IMR-90 (cell line): Measurements from ENCODE around the gene VPS13A. TPM values are rescaled to one million over a fixed set of nuclear protein-coding genes. Genes with fewer than 3 reads are reported as not detected.

Experiments
- ATAC-seq: fragments of 200-7000 bp; cut with Tn5 transposase; 2 replicates; pipeline ENCODE4 v1.9.1; 2020; ENCODE audit warnings: low read depth, mild to moderate bottlenecking, moderate library complexity
- BruUV-seq: library from RNA; stranded (reverse); fragments of 400-500 nt; replicated peaks from 2 replicates; lab custom pipeline; 2021; lab: Mats Ljungman, UMichigan
- CTCF ChIA-PET: fragments of 300-600 bp; formaldehyde crosslinking; extraction: SDS; loops from one replicate; lab custom pipeline; 2021; ENCODE audit warnings: antibody characterized with exemption; lab: Yijun Ruan, JAX
- POLR2A ChIA-PET: fragments of 300-600 bp; sonication (Branson Sonifier 250); formaldehyde crosslinking; loops from one replicate; lab custom pipeline; 2022; ENCODE audit warnings: antibody characterized with exemption; ENCODE audit not compliant: unreplicated experiment; lab: Charles Lee
- DNase-seq: peaks from one replicate; pipeline ENCODE4 v3.0.0; 2013
- H2AFZ ChIP-seq: replicated peaks from 2 replicates; pipeline ENCODE3; 2013; ENCODE audit warnings: low read length, mild to moderate bottlenecking; ENCODE audit not compliant: poor library complexity
- H2AK5ac ChIP-seq: 2 replicates; pipeline ENCODE4 v1.6.1; 2013; ENCODE audit warnings: low read depth, low read length, inconsistent platforms
- H2AK9ac ChIP-seq: replicated peaks from 2 replicates; pipeline ENCODE3; 2013; ENCODE audit warnings: mild to moderate bottlenecking, low read depth, low read length, moderate library complexity; ENCODE audit not compliant: poor library complexity
- H2BK120ac ChIP-seq: 2 replicates; pipeline ENCODE4 v1.6.1; 2013; ENCODE audit warnings: low read depth, low read length, inconsistent platforms
- H2BK15ac ChIP-seq: 3 replicates; pipeline ENCODE4 v1.6.1; 2013; ENCODE audit warnings: low read depth, low read length, inconsistent platforms
- H2BK20ac ChIP-seq: 2 replicates; pipeline ENCODE4 v1.6.1; 2013; ENCODE audit warnings: low read depth, mild to moderate bottlenecking, inconsistent platforms, low read length, moderate library complexity
- H2BK5ac ChIP-seq: 2 replicates; pipeline ENCODE4 v1.6.1; 2013; ENCODE audit warnings: mild to moderate bottlenecking, low read depth, low read length, inconsistent platforms; ENCODE audit not compliant: poor library complexity, severe bottlenecking
- H3K14ac ChIP-seq: replicated peaks from 2 replicates; pipeline ENCODE4 v1.6.1; 2013; ENCODE audit warnings: low read depth, low read length, inconsistent platforms
- H3K18ac ChIP-seq: 2 replicates; pipeline ENCODE4 v1.6.1; 2013; ENCODE audit warnings: low read depth, low read length, control low read depth
- H3K23ac ChIP-seq: 2 replicates; pipeline ENCODE4 v1.6.1; 2013; ENCODE audit warnings: low read depth, low read length, inconsistent platforms
- H3K27ac ChIP-seq: 2 replicates; pipeline ENCODE4 v1.5.1; 2013; ENCODE audit warnings: mild to moderate bottlenecking, control low read depth, low read length; ENCODE audit not compliant: insufficient read depth
- H3K27me3 ChIP-seq: 2 replicates; pipeline ENCODE4 v1.6.1; 2013; ENCODE audit warnings: low read length; ENCODE audit not compliant: control insufficient read depth, insufficient read depth
- H3K36me3 ChIP-seq: 2 replicates; pipeline ENCODE4 v1.6.1; 2013; ENCODE audit warnings: low read length, mixed read lengths; ENCODE audit not compliant: control insufficient read depth, insufficient read depth
- H3K4ac ChIP-seq: 2 replicates; pipeline ENCODE4 v1.6.1; 2013; ENCODE audit warnings: low read depth, low read length, inconsistent platforms
- H3K4me1 ChIP-seq: 2 replicates; pipeline ENCODE4 v1.6.1; 2013; ENCODE audit warnings: low read length, mixed read lengths; ENCODE audit not compliant: control insufficient read depth, insufficient read depth
- H3K4me2 ChIP-seq: 2 replicates; pipeline ENCODE4 v1.6.1; 2013; ENCODE audit warnings: low read depth, mild to moderate bottlenecking, control low read depth, low read length, moderate library complexity
- H3K4me3 ChIP-seq: 2 replicates; pipeline ENCODE4 v1.5.1; 2013; ENCODE audit warnings: low read depth, mild to moderate bottlenecking, control low read depth, low read length, moderate library complexity; ENCODE audit not compliant: insufficient read depth
- H3K56ac ChIP-seq: 2 replicates; pipeline ENCODE4 v1.6.1; 2013; ENCODE audit warnings: low read length, inconsistent platforms; ENCODE audit not compliant: insufficient read depth; ENCODE audit errors: extremely low read depth
- H3K79me1 ChIP-seq, 2 experiments: 2 replicates each; pipeline ENCODE4 v1.6.1; 2013; ENCODE audit warnings: low read length in 2 of 2, inconsistent platforms in 1 of 2, low read depth in 1 of 2
- H3K9ac ChIP-seq: 2 replicates; pipeline ENCODE4 v1.6.1; 2013; ENCODE audit warnings: low read depth, low read length, control low read depth
- H3K9me1 ChIP-seq: 2 replicates; pipeline ENCODE4 v1.6.1; 2013; ENCODE audit warnings: low read length, inconsistent platforms; ENCODE audit not compliant: insufficient read depth
- H3K9me3 ChIP-seq: 2 replicates; pipeline ENCODE4 v1.6.1; 2013; ENCODE audit warnings: low read length; ENCODE audit not compliant: control insufficient read depth, insufficient read depth
- H4K20me1 ChIP-seq: 2 replicates; pipeline ENCODE4 v1.6.1; 2013; ENCODE audit warnings: low read length, inconsistent platforms; ENCODE audit not compliant: insufficient read depth
- H4K5ac ChIP-seq: 2 replicates; pipeline ENCODE4 v1.6.1; 2013; ENCODE audit warnings: mild to moderate bottlenecking, low read depth, low read length, control low read depth
- H4K8ac ChIP-seq, 2 experiments: 2 replicates each; pipeline ENCODE4 v1.6.1; 2013; ENCODE audit warnings: low read depth in 2 of 2, low read length in 2 of 2, control low read depth in 1 of 2, inconsistent platforms in 1 of 2
- H4K91ac ChIP-seq: 2 replicates; pipeline ENCODE4 v1.6.1; 2013; ENCODE audit warnings: low read depth, low read length, inconsistent platforms; ENCODE audit not compliant: insufficient read depth
- CHD1 ChIP-seq: IDR thresholded peaks from 2 replicates; pipeline ENCODE4 v1.6.1; 2012; ENCODE audit warnings: low read depth, low read length, improper control_type of control experiment
- MAFK ChIP-seq: IDR thresholded peaks from 2 replicates; pipeline ENCODE4 v1.6.1; 2012; ENCODE audit warnings: low read depth, low read length, improper control_type of control experiment
- MAZ ChIP-seq: IDR thresholded peaks from 2 replicates; pipeline ENCODE4 v1.6.1; 2012; ENCODE audit warnings: low read depth, mild to moderate bottlenecking, low read length, improper control_type of control experiment, moderate library complexity, borderline replicate concordance
- POLR2A ChIP-seq: IDR thresholded peaks from 2 replicates; pipeline ENCODE4 v1.6.1; 2012; ENCODE audit warnings: mild to moderate bottlenecking, low read depth, low read length
- RAD21 ChIP-seq: IDR thresholded peaks from 2 replicates; pipeline ENCODE4 v1.6.1; 2012; ENCODE audit warnings: low read length, improper control_type of control experiment
- RCOR1 ChIP-seq: IDR thresholded peaks from 2 replicates; pipeline ENCODE4 v1.6.1; 2012; ENCODE audit warnings: mild to moderate bottlenecking, low read length, improper control_type of control experiment; ENCODE audit not compliant: insufficient replicate concordance
- SMC3 ChIP-seq: fragments of 150-350 bp; IDR thresholded peaks from 2 replicates; pipeline ENCODE4 v1.6.1; 2016; ENCODE audit warnings: low read depth, mild to moderate bottlenecking, antibody characterized with exemption, low read length, moderate library complexity
- WGBS, 2 experiments: methylation state at CpG; one replicate each; pipeline versions ENCODE4 v1.1.5 to v1.1.7; 2013; ENCODE audit warnings: missing lambda C conversion rate in 2 of 2; ENCODE audit not compliant: insufficient read length in 1 of 2; ENCODE audit errors: extremely low coverage in 2 of 2; 5-methylcytosine and 5-hydroxymethylcytosine counted together
- dilution Hi-C: fragments of 300-500 bp; cut with HindIII; formaldehyde crosslinking; loops from one replicate; pipeline ENCODE4 v1.14.3; 2018; ENCODE audit warnings: low sequenced_read_pairs; ENCODE audit not compliant: unreplicated experiment
- in situ Hi-C: fragments of 300-500 bp; cut with MboI; formaldehyde crosslinking; loops from 3 replicates; pipeline ENCODE4 v1.14.3; 2019; ENCODE audit warnings: low sequenced_read_pairs, inconsistent platforms, mixed read lengths
- intact Hi-C: fragments of 100-400 bp; cut with micrococcal nuclease; formaldehyde crosslinking; loops from 2 replicates; pipeline ENCODE4 v1.10.0; 2022
- polyA plus RNA-seq, 3 experiments: library from polyadenylated mRNA; depleted of rRNA; stranded (reverse); fragments of >200 nt; gene quantifications; 2 replicates each; pipeline ENCODE4 v1.2.3, GENCODE V29; 2012; ENCODE audit warnings: low replicate concordance in 1 of 3
- total RNA-seq: library from RNA; depleted of rRNA; stranded (reverse); fragments of >200 nt; gene quantifications from 2 replicates; pipeline ENCODE4 v1.2.3, GENCODE V29; 2012
- TF ChIP-seq, protein P1 (sequence below): fragments of 150-350 bp; IDR thresholded peaks from 2 replicates; pipeline ENCODE4 v1.6.1; 2016; ENCODE audit warnings: low read depth, mild to moderate bottlenecking, low read length, moderate library complexity, borderline replicate concordance

Gene VPS13A
- total and polyA plus RNA-seq, 2 of the 4 experiments (the other 2 are of a cell fraction): 10.4 to 26.5 TPM

DNA sequence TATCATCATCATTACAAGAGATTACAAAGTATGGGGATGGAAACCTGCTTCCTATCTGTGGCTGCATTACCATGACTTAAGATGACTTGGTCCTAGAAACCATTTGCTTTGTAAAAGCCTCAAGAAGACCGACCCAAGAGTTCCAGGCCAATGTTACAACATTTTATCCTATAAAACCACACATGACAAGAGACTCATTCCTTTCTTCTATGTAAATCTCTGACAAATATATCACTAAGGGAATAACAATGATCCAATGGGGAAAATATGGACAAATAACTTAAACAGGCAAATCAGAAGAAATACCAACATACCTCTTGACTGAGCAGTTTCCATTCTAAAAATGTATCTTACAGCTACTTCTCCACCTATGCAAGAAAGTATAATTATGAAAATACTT lies 44.3 kb upstream of the VPS13A start:
- ATAC-seq (no peak), DNase-seq (peak; percentile 31)
- intact Hi-C loops (loop anchor here (5.0 kb wide), 1 partner anchor 1029 kb away; no protein-coding TSS in a partner anchor), in situ Hi-C loops (no loop called here), dilution Hi-C loops (no loop called here)
- Histone ChIP-seq H3K27ac (no peak overlapping the region), H2BK15ac (no peak overlapping the region), H3K79me1 (no peaks in the 10 kb centered on the region), H3K4ac (no peak overlapping the region), H3K9ac (no peak overlapping the region), H3K14ac (no peak overlapping the region), H4K91ac (no peak overlapping the region), H3K23ac (no peak overlapping the region), H4K5ac (no peak overlapping the region), H3K9me3 (no peaks in the 10 kb centered on the region), H3K9me1 (no peaks in the 10 kb centered on the region), H2AK5ac (no peak overlapping the region), H3K36me3 (no peaks in the 10 kb centered on the region), H3K56ac (no peak overlapping the region), H2BK120ac (no peak overlapping the region), H3K4me3 (no peak overlapping the region), H4K8ac (no peak overlapping the region), H4K20me1 (no peaks in the 10 kb centered on the region), H3K4me1 (no peaks in the 10 kb centered on the region), H2BK20ac (no peak overlapping the region), H2AFZ (no peak overlapping the region), H3K18ac (no peak overlapping the region), H2AK9ac (no peak overlapping the region), H3K4me2 (no peak overlapping the region), H3K27me3 (no peaks in the 10 kb centered on the region; the same call in 1 of the 2 replicates), H2BK5ac (no peak overlapping the region)
- TF ChIP-seq MAFK (no peak), MAZ (no peak), RAD21 (no peak), POLR2A (no peak), CHD1 (no peak), SMC3 (no peak), RCOR1 (no peak)
- TF ChIP-seq, protein P1, sequence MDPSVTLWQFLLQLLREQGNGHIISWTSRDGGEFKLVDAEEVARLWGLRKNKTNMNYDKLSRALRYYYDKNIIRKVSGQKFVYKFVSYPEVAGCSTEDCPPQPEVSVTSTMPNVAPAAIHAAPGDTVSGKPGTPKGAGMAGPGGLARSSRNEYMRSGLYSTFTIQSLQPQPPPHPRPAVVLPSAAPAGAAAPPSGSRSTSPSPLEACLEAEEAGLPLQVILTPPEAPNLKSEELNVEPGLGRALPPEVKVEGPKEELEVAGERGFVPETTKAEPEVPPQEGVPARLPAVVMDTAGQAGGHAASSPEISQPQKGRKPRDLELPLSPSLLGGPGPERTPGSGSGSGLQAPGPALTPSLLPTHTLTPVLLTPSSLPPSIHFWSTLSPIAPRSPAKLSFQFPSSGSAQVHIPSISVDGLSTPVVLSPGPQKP: no peak
- CTCF ChIA-PET: no interaction called here
- no TSS peak for BruUV-seq
- WGBS, 2 experiments: no CpG with 5 or more reads among the region's 1 CpG
- POLR2A ChIA-PET: no interaction called here
